ENCODE results near the gene CKMT2.

DNA sequence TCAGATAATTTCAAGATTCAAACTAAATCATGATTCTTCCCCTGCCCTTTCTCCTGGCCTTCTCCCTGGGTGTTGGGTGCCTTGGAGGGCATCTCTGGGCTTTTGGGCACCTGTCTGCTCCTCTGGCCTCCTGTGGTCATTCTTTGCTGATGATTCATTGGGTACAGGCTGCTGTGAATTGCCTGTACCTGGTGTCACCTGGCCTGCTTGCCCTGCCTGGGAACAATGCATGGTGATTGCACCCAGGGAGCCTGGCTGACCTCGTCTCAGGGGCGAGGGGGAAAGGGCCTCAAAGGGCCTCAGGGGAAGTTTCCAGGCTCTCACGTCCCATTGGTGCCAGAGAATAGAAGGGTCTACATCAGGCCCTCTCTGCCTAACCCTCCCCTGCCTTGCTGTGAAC lies 20.1 kb upstream of the CKMT2 start:
- no peak for TF ChIP-seq CEBPB (IDR thresholded peaks at IDR 0.05; ENCODE audit: low read depth, low read length)
- TF ChIP-seq, protein P1, sequence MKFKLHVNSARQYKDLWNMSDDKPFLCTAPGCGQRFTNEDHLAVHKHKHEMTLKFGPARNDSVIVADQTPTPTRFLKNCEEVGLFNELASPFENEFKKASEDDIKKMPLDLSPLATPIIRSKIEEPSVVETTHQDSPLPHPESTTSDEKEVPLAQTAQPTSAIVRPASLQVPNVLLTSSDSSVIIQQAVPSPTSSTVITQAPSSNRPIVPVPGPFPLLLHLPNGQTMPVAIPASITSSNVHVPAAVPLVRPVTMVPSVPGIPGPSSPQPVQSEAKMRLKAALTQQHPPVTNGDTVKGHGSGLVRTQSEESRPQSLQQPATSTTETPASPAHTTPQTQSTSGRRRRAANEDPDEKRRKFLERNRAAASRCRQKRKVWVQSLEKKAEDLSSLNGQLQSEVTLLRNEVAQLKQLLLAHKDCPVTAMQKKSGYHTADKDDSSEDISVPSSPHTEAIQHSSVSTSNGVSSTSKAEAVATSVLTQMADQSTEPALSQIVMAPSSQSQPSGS (IDR thresholded peaks at IDR 0.05; ENCODE audit: low read length): no peak
- TF ChIP-seq, protein P2, sequence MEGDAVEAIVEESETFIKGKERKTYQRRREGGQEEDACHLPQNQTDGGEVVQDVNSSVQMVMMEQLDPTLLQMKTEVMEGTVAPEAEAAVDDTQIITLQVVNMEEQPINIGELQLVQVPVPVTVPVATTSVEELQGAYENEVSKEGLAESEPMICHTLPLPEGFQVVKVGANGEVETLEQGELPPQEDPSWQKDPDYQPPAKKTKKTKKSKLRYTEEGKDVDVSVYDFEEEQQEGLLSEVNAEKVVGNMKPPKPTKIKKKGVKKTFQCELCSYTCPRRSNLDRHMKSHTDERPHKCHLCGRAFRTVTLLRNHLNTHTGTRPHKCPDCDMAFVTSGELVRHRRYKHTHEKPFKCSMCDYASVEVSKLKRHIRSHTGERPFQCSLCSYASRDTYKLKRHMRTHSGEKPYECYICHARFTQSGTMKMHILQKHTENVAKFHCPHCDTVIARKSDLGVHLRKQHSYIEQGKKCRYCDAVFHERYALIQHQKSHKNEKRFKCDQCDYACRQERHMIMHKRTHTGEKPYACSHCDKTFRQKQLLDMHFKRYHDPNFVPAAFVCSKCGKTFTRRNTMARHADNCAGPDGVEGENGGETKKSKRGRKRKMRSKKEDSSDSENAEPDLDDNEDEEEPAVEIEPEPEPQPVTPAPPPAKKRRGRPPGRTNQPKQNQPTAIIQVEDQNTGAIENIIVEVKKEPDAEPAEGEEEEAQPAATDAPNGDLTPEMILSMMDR (IDR thresholded peaks at IDR 0.05; ENCODE audit: control extremely low read depth in 1 of 3, insufficient read depth in 1 of 3, low read depth in 1 of 3, low read length in 3 of 3): no peak
- TF ChIP-seq YY1 (IDR thresholded peaks at IDR 0.05; ENCODE audit: low read depth, low read length): no peak
- TF ChIP-seq JUN (IDR thresholded peaks at IDR 0.05; ENCODE audit: low read depth, low read length): no peak
- no peak for TF ChIP-seq GTF2F1 (IDR thresholded peaks at IDR 0.05; ENCODE audit: borderline replicate concordance, low read depth, low read length)

Measured in H1 (cell line).